ENCODE results near the gene AHNAK2. TPM values are rescaled to one million over a fixed set of nuclear protein-coding genes. Genes with fewer than 3 reads are reported as not detected.

The AHNAK2 gene
- total and polyA plus RNA-seq, 9 of the 15 experiments (the other 6 are each of a cell fraction or from before 2014, with no cell fraction given), result 0.04 to 0.09 (median 0.04) TPM; not detected in 6

GRCh38 chr14:104931771-104932675 lies 46.2 kb downstream of the AHNAK2 start (continued):
- TF ChIP-seq, protein P1, sequence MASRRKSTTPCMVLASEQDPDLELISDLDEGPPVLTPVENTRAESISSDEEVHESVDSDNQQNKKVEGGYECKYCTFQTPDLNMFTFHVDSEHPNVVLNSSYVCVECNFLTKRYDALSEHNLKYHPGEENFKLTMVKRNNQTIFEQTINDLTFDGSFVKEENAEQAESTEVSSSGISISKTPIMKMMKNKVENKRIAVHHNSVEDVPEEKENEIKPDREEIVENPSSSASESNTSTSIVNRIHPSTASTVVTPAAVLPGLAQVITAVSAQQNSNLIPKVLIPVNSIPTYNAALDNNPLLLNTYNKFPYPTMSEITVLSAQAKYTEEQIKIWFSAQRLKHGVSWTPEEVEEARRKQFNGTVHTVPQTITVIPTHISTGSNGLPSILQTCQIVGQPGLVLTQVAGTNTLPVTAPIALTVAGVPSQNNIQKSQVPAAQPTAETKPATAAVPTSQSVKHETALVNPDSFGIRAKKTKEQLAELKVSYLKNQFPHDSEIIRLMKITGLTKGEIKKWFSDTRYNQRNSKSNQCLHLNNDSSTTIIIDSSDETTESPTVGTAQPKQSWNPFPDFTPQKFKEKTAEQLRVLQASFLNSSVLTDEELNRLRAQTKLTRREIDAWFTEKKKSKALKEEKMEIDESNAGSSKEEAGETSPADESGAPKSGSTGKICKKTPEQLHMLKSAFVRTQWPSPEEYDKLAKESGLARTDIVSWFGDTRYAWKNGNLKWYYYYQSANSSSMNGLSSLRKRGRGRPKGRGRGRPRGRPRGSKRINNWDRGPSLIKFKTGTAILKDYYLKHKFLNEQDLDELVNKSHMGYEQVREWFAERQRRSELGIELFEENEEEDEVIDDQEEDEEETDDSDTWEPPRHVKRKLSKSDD (conservative IDR thresholded peaks at IDR 0.05; ENCODE audit: low read length), result no peak
- TF ChIP-seq PHF21A (IDR thresholded peaks at IDR 0.05; ENCODE audit: borderline replicate concordance, low read depth), result no peak
- TF ChIP-seq ZBTB7A (IDR thresholded peaks at IDR 0.05; ENCODE audit: borderline replicate concordance, control insufficient read depth, low read depth, low read length), result no peak
- no peak for TF ChIP-seq SMARCA4 (IDR thresholded peaks at IDR 0.05)
- TF ChIP-seq TAF9B (IDR thresholded peaks at IDR 0.05; ENCODE audit: partially characterized antibody), result no peak
- TF ChIP-seq CC2D1A (IDR thresholded peaks at IDR 0.05), result no peak
- TF ChIP-seq MITF (IDR thresholded peaks at IDR 0.05), result no peak
- no peak for TF ChIP-seq E2F8 (IDR thresholded peaks at IDR 0.05; ENCODE audit: low read depth, partially characterized antibody)

Data from K562 (cell line).